HG02852 (cell line): ENCODE measurements around the gene HTRA3.

ENCODE experiments used
- ATAC-seq: cut with Tn5 transposase; IDR thresholded peaks from one replicate; pipeline ENCODE4 v1.9.1; 2021; ENCODE audit warnings: mild to moderate bottlenecking, moderate library complexity; ENCODE audit not compliant: unreplicated experiment

HTRA3 gene

GRCh38 chr4:8306511-8307021 lies 37.0 kb downstream of the HTRA3 start:
- ATAC-seq = no peak

- ATAC-seq = no peak
These were observed 37.6 kb downstream of the HTRA3 start for GRCh38 chr4:8307121-8307520.

- ATAC-seq = no peak
These were observed 38.2 kb downstream of the HTRA3 start for GRCh38 chr4:8307714-8308113.

- no peak for ATAC-seq
These were observed 38.6 kb downstream of the HTRA3 start for GRCh38 chr4:8308144-8308543.

- no peak for ATAC-seq
These were observed 39.6 kb downstream of the HTRA3 start for GRCh38 chr4:8308856-8309771.

GRCh38 chr4:8310306-8310705 lies 40.8 kb downstream of the HTRA3 start:
- ATAC-seq = no peak

GRCh38 chr4:8311101-8312068 lies 41.8 kb downstream of the HTRA3 start:
- no peak for ATAC-seq

- ATAC-seq = no peak
These were observed 42.5 kb downstream of the HTRA3 start for GRCh38 chr4:8312069-8312445.

- no peak for ATAC-seq
These were observed 43.4 kb downstream of the HTRA3 start for GRCh38 chr4:8312976-8313375.

- no peak for ATAC-seq
These were observed 45.2 kb downstream of the HTRA3 start for GRCh38 chr4:8314691-8315255.

- no peak for ATAC-seq
These were observed 46.1 kb downstream of the HTRA3 start for GRCh38 chr4:8315435-8316250.

- no peak for ATAC-seq
These were observed 46.8 kb downstream of the HTRA3 start for GRCh38 chr4:8316251-8316771.

- no peak for ATAC-seq
These were observed 47.4 kb downstream of the HTRA3 start for GRCh38 chr4:8316911-8317351.

- ATAC-seq = no peak
These were observed 47.9 kb downstream of the HTRA3 start for GRCh38 chr4:8317474-8317873.

- ATAC-seq = no peak
These were observed 49.0 kb downstream of the HTRA3 start for GRCh38 chr4:8318509-8318908.

GRCh38 chr4:8319061-8319460 lies 49.5 kb downstream of the HTRA3 start:
- no peak for ATAC-seq

GRCh38 chr4:8319731-8320385 lies 50.3 kb downstream of the HTRA3 start:
- ATAC-seq = no peak

GRCh38 chr4:8320386-8320750 lies 50.8 kb downstream of the HTRA3 start:
- no peak for ATAC-seq

- ATAC-seq = no peak
These were observed 51.7 kb downstream of the HTRA3 start for GRCh38 chr4:8321220-8321619.
